Cortex of kidney (tissue), 1 donor: ENCODE results near the gene NSMF.

Experiments used
- DNase-seq: peaks from one replicate; lab custom pipeline; 2025; lab: John Stamatoyannopoulos, UW

NSMF gene

GRCh38 chr9:137492464-137493363, 33.6 kb upstream of the NSMF start:
- no peak for DNase-seq

GRCh38 chr9:137491735-137492432, 32.8 kb upstream of the NSMF start:
- DNase-seq = no peak

DNA sequence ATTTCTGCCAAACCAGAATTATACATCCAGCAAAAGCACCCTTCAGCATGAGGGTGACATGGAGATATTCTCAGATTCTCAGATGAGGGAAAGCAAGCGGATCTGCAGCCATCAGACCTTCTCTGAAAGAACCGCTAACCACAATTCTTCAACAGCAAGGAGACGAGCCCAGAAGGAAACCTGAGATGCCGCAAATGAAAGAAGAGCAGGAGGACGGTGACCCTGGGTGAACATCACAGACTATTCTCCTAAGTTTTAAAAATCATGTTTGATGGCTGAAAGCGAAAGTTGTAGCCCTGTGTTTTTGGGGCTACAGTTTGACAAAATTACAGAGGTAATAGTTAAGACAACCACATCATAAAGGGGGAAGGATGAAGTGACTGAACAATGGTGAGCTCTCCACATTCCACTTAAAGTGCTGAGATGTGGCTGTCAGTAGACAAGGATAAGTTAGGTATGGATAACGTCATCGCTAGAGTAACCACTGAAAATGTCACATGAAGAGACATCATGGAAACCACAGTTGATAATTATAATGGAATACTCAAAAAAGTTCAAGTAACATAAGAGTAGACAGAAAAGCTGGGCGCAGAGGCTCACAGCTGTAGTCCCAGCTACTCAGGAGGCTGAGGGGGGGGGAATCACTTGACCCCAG, 31.5 kb upstream of the NSMF start:
- DNase-seq = no peak

GRCh38 chr9:137488906-137489305, 29.8 kb upstream of the NSMF start:
- DNase-seq = no peak

DNA sequence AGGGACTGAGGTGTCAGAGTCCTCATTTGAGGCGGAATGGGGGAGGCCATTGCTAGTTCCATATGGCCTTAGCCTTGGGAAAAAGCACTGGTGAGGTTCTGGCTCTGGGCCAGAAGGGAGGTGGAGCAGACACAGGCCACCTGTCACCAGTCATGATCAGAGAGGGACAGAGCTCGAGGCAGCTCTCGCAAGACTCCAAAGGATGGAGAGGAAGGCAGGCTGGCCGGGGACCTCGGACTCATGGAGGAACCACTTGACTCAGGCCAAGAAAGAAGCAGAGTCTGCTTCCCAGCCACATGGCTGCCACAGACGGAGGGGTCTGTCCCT, 29.2 kb upstream of the NSMF start:
- no peak for DNase-seq

DNA sequence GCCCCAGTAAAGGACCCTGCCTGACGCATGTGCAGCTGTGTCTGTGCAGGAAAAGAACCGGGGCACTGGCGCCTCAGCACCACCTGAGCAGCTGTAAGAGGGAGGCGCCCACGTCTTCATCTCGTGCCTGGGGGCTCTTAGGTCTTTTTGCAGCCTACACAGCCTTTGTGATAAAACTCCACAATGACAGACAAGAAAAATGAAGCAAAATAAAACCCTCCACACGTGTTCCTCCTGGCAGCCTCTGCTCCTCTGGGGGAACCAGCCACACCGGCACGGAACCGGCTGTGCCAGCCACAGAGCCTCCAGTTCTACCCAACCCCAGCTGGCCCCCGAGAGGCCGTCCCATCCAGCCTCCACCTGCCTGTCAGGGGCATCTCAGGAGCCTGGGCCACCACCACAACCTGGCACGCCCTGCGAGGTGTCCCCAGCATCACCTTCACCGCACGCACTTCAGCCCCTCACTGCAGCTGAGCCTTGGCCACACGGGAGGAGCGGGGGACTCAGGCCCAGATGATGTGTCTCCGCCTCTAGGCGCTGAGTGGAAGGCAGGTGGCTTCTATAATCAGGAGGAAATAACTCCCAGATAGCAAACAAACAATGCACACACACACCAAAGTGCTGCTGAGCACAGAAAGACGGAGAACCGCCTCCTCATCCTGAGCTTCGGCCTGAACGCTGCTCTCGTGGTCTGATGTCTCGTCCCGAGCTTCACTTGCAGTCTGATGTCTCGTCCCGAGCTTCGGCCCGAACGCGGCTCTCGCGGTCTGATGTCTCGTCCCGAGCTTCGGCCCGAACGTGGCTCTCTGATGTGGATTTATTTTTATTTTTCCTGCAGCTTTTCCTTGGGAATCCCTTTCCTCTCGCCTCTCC, 28.6 kb upstream of the NSMF start:
- no peak for DNase-seq

- DNase-seq = no peak
Observed at GRCh38 chr9:137486545-137487453, 27.7 kb upstream of the NSMF start.

DNA sequence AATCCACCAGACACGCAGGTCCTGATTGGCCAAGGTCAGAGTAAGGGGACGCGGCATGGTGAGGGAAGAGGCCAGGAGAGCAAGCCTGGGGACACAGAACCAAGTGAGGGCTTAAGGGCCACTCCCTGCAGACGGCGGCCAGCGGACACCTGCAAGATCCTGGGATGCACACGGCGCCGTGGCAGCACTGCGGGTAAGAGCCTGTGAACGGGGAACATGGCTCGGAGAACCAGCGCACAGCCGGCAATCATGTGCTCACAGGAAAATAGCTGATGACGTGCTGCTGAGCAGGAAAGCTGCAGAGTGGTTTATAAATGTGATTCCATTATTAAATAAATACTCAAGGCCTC, 27.0 kb upstream of the NSMF start:
- no peak for DNase-seq

- DNase-seq = no peak
Observed at GRCh38 chr9:137485343-137486140, 26.4 kb upstream of the NSMF start.

DNA sequence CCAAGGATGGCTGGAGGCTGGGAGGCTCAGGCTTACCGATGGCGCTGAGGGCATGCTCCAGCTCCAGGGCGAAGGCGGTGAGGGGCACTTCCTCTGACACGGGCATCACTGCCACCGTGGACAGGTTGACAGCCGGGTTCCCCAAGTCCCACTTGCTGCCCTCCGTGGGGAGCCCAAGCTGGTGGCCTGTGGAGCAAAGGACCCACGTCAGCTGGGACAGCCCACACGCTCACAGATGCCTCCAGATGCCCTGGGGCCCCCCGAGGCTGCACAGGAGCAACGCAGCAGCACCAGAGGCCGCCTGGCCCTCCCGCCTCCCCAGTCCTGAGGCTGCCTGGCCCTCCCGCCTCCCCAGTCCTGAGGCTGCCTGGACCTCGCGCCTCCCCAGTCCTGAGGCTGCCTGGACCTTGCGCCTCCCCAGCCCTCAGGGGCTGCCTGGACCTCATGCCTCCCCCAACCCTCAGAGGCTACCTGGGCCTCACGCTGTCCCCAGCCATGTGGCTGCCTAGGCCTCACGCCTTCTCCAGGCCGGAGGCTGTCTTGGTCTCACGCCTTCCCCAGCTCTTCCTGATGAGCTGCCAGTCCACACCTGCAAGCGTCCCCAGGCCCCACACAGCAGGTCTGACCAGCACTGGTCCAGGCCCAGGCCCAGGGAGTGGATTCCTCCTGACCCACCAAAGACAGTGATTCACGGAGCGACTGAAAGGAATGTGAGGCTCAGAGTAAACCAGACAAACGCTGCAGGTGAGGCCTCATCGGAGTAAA, 25.6 kb upstream of the NSMF start:
- DNase-seq = no peak

GRCh38 chr9:137482094-137482781, 23.1 kb upstream of the NSMF start:
- DNase-seq = no peak

- no peak for DNase-seq
Observed at GRCh38 chr9:137480686-137481683, 21.9 kb upstream of the NSMF start.

GRCh38 chr9:137479892-137480685, 21.0 kb upstream of the NSMF start:
- DNase-seq = no peak

DNA sequence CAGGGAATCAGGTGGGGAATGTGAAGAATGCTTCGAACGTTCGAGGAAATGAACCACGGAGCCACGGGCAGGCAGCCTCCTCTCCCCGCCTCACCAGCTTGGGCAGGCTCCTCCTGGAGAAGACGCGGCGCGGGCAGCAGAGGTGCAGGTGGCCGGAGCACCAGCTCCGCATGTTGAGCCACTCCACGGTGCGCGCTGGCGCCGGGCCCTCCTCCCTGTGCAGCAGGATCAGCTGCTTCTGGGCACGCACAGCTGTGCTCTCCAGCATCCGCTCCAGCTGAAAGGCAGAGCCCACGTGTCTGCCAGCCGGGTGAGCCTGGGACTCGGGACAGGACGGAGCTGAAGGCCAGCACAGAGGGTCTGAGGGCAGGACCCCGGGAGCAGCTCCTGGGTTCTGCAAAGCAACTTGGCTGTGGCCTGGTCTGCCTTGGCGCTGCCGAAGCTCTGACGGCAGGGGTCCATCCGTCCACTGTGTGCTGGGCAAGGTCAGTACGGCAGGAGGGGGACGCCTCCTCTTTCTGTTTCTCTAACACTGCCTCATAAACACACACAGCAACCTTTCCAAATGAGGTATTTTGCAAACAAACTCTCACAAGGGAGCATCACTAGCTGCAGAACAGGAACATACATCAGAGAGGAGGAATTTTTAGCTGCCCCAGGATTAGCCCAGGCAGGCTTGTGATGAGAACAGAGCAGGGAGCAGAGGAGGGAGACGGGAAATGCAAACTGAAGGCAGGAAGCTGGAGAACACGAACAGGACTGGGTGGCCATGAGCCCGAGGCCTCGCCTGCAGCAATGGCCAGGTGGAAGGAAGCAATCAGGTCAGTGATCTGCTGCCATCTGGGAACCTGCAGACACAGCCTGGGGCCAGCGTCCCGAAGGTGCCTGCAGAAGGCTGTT, 20.1 kb upstream of the NSMF start:
- no peak for DNase-seq

GRCh38 chr9:137478613-137478961, 19.5 kb upstream of the NSMF start:
- no peak for DNase-seq
